GM12872 (cell line): ENCODE data around the gene ZNF445.

Experiments used
- TF ChIP-seq, protein P1 (sequence below): IDR thresholded peaks from 3 replicates; pipeline ENCODE4 v1.5.1; 2011; ENCODE audit warnings: low read depth, mild to moderate bottlenecking, low read length, moderate library complexity; ENCODE audit not compliant: insufficient read depth

ZNF445 gene

DNA sequence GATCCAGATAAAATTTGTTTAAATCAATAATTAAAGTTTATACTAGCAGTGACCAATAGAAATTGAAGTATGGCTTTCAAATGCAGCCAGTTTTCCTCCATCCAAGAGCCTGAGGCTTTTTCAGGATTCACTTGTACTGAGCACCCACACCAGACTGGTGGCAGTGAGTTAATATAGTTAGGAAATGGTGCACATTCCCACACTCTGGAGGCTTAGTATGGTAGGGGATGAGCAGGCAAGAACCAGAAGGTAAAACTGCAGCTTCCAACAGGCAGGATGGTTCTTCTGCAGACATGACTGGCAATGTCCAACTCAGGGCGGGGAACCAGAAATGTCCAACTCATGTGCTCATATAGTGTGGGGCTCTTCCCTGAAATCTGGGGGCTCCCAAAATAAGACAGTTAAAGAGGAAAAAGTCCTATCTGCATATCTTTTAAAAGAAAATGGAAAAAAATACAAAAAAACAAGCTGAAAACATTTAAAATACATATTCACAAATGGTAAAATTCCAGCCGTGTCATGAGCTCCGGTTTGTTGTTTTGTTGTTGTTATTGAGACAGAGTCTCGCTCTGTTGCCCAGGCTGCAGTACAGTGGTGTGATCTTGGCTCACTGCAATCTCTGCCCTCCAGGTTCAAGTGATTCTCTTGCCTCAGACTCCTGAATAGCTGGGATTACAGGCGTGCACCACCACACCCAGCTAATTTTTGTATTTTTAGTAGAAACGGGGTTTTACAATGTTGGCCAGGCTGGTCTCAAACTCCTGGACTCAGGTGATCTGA lies 18.4 kb upstream of the ZNF445 start:
- TF ChIP-seq, protein P1, sequence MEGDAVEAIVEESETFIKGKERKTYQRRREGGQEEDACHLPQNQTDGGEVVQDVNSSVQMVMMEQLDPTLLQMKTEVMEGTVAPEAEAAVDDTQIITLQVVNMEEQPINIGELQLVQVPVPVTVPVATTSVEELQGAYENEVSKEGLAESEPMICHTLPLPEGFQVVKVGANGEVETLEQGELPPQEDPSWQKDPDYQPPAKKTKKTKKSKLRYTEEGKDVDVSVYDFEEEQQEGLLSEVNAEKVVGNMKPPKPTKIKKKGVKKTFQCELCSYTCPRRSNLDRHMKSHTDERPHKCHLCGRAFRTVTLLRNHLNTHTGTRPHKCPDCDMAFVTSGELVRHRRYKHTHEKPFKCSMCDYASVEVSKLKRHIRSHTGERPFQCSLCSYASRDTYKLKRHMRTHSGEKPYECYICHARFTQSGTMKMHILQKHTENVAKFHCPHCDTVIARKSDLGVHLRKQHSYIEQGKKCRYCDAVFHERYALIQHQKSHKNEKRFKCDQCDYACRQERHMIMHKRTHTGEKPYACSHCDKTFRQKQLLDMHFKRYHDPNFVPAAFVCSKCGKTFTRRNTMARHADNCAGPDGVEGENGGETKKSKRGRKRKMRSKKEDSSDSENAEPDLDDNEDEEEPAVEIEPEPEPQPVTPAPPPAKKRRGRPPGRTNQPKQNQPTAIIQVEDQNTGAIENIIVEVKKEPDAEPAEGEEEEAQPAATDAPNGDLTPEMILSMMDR = no peak

DNA sequence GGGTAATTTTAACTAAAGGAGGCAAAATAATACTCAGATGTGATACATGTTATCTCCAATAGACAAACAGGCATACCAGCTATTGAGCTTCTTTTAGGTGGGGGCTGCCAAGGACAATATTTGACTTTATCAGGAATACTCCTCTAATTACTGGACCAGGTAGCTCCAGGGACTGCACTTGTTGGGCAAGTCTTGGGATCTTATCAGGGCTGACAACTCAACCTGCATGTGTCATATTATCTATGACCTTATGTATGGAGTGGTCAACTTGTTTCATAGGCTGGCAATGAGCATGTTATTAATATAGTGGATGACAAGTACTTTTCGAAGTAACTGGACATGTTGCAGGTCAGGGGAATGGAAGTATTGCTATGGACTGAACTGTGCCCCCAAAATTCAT lies 15.0 kb upstream of the ZNF445 start:
- TF ChIP-seq, protein P1 = no peak

DNA sequence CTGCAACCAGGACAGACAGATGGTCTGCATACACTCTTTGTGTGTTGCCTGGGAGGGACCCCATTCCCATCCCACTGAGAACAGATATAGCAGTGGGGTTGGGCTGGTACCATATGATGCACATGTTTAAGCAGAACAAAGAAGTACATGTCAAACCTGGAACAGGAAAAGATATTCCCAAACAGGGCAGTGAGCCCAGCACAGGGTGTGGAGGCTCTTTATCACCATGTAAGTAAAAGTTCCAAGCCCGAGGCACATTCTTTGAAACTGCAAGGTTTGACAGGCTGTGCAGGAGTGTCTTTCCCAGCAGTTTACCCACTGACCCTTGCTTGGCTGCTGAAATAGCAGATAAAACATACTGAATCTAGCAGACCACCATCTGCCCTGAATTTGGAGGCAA lies 5.3 kb upstream of the ZNF445 start:
- TF ChIP-seq, protein P1 = no peak

DNA sequence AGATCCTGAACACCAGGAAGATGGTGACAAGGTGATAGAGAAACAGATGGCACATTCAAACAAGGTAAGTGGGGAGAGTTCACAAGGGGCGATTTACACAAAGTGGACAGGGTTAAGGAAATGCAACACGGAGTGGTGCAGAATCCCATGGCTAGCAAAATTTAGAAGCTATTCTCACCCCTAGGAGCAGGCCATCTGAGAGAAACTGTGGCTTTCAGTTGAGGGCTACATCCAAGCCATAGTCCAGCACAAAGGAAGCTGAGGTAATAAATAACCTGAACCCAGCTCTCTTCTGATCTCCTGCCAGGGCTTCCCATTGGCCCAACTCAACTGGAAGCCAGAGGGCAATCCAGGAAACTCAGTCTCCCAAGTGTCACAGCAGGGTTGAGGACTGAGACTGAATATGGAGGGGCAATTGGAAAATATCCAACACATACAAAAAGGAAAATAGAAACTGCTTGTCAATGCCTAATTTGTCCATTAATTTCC lies 1.2 kb upstream of the ZNF445 start:
- TF ChIP-seq, protein P1 = no peak

DNA sequence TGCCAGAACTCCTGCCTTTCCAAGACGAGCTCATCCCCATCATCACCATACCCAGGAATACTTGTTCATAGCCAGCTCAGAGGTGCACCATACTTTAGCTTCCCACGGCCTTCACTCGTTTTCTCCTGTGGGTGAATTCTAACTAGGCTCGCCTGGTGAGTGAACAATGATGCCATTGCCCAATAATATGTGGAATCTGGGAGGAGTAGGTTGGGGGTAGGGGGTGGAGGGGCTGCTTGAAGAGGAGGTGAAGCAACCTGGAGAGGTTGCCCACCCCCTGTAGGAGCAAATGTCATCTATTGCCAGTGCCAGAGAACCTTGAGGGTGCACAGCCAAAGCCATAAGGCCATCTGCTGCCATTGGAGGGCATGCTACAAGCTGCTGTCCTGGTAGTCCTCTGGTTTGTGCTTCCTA lies 592 bp upstream of the ZNF445 start:
- TF ChIP-seq, protein P1 = no peak

DNA sequence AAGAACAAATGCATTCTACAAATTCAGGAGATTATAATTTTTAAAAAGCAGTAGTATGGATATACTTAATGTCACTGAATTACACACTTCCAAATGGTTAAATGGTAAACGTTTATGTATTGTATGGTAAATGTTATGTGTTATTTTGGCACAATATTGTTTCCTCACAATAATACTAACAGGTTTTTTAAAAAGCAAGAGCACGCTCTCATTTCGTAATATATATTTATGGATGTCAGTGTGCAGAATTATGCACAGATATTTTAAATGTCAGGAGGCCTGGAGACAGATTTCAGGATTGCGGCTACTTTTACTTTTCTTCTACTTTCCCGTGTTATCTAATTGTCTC lies 533 bp downstream of the ZNF445 start:
- TF ChIP-seq, protein P1 = no peak

DNA sequence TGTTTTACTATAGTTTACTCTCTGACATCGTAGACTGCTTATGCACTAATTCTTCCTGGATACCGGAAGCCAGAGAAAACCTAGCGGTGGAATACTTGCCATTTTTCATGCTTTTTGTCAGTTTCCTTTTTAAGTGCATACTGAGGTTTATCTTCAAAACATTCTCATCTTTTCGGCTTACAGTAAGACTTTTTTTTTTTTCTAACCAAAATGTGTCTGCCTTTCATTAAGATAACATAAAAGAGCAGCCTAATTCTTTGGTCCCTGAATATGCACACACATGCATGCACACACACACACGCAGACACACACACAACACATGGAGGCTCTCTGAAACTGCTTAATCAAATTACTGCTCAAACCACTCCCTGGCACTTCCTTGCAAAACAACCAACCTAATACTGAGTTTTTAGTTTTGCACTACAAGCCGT lies 1.3 kb downstream of the ZNF445 start:
- TF ChIP-seq, protein P1 = no peak; the same call in 2 of the 3 replicates
